ENCODE measurements around the gene LRRC8C.

LRRC8C gene

DNA sequence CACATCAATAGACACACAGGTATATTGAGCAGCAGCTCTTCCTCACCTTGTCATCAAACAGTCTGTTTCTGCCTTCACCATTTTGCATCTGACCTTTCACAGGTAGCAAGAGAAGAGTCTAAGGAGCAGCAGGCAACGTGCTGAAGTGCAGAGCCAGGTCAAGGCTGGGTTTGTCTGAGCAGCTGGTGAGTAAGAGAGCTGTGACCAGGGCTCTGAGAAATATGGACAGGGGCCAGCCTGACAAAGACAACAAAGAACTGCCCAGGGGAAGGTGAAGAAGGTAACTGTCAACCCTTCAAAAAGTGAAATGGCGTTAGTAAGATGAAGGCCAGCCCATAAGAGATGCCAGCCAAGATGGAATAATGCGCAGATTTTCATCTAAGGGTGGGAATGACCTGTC is 129.0 kb downstream of the LRRC8C start:
- TF ChIP-seq, protein P1, sequence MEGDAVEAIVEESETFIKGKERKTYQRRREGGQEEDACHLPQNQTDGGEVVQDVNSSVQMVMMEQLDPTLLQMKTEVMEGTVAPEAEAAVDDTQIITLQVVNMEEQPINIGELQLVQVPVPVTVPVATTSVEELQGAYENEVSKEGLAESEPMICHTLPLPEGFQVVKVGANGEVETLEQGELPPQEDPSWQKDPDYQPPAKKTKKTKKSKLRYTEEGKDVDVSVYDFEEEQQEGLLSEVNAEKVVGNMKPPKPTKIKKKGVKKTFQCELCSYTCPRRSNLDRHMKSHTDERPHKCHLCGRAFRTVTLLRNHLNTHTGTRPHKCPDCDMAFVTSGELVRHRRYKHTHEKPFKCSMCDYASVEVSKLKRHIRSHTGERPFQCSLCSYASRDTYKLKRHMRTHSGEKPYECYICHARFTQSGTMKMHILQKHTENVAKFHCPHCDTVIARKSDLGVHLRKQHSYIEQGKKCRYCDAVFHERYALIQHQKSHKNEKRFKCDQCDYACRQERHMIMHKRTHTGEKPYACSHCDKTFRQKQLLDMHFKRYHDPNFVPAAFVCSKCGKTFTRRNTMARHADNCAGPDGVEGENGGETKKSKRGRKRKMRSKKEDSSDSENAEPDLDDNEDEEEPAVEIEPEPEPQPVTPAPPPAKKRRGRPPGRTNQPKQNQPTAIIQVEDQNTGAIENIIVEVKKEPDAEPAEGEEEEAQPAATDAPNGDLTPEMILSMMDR (IDR thresholded peaks at IDR 0.05) = no peak

DNA sequence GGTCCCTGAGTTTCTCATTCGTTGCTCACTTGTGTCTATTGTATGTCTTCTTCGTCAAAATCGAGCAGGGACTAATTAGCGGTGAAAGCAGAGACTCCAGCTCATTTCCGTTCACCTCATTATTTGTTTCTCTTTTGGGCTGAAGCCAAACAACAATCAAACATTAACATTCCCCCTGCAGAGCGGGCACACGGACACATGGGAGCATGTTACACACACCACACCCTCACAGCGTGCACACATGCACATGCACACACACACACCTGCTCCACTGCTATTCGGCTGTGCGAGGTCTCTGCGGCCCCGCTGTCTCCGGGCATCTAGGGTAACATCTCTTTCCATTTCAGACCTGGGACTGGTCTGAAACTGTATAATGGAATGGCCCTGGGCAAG is 129.5 kb downstream of the LRRC8C start:
- TF ChIP-seq, protein P1 (IDR thresholded peaks at IDR 0.05) = no peak

GRCh38 chr1:89762779-89763648 is 130.1 kb downstream of the LRRC8C start:
- TF ChIP-seq, protein P1 (IDR thresholded peaks at IDR 0.05) = peak; percentile 99

- TF ChIP-seq, protein P1 (IDR thresholded peaks at IDR 0.05) = no peak
These were observed 130.7 kb downstream of the LRRC8C start for GRCh38 chr1:89763649-89763986.

GRCh38 chr1:89765774-89766173 is 132.9 kb downstream of the LRRC8C start:
- TF ChIP-seq, protein P1 (IDR thresholded peaks at IDR 0.05) = no peak

DNA sequence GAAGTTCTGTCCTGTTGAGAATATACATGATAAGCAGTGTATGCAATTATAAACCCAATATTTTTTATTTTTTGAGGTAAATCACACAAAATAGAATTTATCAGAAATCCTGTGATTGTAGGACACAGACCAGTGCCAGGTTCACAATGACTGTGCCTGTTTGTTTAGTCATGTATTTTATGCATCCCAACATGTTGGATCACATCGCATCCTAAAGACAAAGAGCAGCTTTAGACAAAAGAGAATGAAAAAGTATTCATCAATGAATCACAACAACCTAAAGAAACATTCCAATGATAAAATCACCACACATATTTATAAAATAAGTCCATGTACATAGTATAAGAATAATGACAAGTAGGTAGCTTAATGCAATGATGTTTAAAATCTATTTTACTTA is 134.7 kb downstream of the LRRC8C start:
- TF ChIP-seq, protein P1 (IDR thresholded peaks at IDR 0.05) = no peak

Measured in LNCAP (cell line).